Measurements from ENCODE around the gene SEZ6L.

DNA sequence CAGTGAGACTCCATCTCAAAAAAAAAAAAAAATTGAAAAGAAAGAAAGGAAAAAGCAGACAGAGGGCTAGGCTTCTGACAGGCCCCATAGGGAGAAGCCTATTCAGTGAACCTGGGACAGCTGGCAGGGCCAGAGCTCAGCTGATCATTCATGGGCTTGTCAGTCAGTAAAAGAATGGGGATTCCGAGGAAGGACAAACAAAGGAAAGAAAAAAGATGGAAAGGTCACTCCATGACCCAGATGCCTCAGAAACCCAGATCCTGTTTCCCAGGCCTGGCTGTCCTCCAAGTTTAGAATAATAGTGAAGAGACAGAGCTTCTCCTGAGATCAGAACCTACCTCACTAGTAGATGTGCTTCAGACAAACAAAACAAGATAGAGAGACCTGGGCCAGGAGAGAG is 225.5 kb downstream of the SEZ6L start:
- TF ChIP-seq POLR2A (IDR thresholded peaks at IDR 0.05; ENCODE audit: borderline replicate concordance, extremely low read depth, insufficient read depth, insufficient read length) (no peak), EGR1 (IDR thresholded peaks at IDR 0.05; ENCODE audit: low read depth) (no peak), POLR2AphosphoS5 (IDR thresholded peaks at IDR 0.05; ENCODE audit: low read depth, low read length) (no peak), CEBPB (IDR thresholded peaks at IDR 0.05; ENCODE audit: low read depth) (no peak), EZH2phosphoT487 (IDR thresholded peaks at IDR 0.05; ENCODE audit: borderline replicate concordance) (no peak), EZH2 (IDR thresholded peaks at IDR 0.05) (no peak), YY1 (IDR thresholded peaks at IDR 0.05; ENCODE audit: extremely low read depth, insufficient replicate concordance, low read depth, low read length) (no peak)
- TF ChIP-seq, protein P1, sequence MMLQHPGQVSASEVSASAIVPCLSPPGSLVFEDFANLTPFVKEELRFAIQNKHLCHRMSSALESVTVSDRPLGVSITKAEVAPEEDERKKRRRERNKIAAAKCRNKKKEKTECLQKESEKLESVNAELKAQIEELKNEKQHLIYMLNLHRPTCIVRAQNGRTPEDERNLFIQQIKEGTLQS (IDR thresholded peaks at IDR 0.05): no peak
- TF ChIP-seq, protein P2, sequence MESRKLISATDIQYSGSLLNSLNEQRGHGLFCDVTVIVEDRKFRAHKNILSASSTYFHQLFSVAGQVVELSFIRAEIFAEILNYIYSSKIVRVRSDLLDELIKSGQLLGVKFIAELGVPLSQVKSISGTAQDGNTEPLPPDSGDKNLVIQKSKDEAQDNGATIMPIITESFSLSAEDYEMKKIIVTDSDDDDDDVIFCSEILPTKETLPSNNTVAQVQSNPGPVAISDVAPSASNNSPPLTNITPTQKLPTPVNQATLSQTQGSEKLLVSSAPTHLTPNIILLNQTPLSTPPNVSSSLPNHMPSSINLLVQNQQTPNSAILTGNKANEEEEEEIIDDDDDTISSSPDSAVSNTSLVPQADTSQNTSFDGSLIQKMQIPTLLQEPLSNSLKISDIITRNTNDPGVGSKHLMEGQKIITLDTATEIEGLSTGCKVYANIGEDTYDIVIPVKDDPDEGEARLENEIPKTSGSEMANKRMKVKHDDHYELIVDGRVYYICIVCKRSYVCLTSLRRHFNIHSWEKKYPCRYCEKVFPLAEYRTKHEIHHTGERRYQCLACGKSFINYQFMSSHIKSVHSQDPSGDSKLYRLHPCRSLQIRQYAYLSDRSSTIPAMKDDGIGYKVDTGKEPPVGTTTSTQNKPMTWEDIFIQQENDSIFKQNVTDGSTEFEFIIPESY (IDR thresholded peaks at IDR 0.05; ENCODE audit: extremely low read depth, insufficient replicate concordance, low read length): no peak
- TF ChIP-seq, protein P3, sequence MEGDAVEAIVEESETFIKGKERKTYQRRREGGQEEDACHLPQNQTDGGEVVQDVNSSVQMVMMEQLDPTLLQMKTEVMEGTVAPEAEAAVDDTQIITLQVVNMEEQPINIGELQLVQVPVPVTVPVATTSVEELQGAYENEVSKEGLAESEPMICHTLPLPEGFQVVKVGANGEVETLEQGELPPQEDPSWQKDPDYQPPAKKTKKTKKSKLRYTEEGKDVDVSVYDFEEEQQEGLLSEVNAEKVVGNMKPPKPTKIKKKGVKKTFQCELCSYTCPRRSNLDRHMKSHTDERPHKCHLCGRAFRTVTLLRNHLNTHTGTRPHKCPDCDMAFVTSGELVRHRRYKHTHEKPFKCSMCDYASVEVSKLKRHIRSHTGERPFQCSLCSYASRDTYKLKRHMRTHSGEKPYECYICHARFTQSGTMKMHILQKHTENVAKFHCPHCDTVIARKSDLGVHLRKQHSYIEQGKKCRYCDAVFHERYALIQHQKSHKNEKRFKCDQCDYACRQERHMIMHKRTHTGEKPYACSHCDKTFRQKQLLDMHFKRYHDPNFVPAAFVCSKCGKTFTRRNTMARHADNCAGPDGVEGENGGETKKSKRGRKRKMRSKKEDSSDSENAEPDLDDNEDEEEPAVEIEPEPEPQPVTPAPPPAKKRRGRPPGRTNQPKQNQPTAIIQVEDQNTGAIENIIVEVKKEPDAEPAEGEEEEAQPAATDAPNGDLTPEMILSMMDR (IDR thresholded peaks at IDR 0.05 in 2 of 3, conservative IDR thresholded peaks at IDR 0.05 in 1 of 3; ENCODE audit: borderline replicate concordance in 1 of 3, insufficient read depth in 1 of 3, low read depth in 2 of 3, low read length in 2 of 3): no peak
- TF ChIP-seq, protein P4, sequence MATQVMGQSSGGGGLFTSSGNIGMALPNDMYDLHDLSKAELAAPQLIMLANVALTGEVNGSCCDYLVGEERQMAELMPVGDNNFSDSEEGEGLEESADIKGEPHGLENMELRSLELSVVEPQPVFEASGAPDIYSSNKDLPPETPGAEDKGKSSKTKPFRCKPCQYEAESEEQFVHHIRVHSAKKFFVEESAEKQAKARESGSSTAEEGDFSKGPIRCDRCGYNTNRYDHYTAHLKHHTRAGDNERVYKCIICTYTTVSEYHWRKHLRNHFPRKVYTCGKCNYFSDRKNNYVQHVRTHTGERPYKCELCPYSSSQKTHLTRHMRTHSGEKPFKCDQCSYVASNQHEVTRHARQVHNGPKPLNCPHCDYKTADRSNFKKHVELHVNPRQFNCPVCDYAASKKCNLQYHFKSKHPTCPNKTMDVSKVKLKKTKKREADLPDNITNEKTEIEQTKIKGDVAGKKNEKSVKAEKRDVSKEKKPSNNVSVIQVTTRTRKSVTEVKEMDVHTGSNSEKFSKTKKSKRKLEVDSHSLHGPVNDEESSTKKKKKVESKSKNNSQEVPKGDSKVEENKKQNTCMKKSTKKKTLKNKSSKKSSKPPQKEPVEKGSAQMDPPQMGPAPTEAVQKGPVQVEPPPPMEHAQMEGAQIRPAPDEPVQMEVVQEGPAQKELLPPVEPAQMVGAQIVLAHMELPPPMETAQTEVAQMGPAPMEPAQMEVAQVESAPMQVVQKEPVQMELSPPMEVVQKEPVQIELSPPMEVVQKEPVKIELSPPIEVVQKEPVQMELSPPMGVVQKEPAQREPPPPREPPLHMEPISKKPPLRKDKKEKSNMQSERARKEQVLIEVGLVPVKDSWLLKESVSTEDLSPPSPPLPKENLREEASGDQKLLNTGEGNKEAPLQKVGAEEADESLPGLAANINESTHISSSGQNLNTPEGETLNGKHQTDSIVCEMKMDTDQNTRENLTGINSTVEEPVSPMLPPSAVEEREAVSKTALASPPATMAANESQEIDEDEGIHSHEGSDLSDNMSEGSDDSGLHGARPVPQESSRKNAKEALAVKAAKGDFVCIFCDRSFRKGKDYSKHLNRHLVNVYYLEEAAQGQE (IDR thresholded peaks at IDR 0.05; ENCODE audit: low read depth): no peak

Data from HCT116 (cell line).